ENCODE measurements around the gene RUBCNL. TPM values are rescaled to one million over a fixed set of nuclear protein-coding genes. Genes with fewer than 3 reads are reported as not detected.
"Not testable (repeated sequence)": the region's sequence is repeated elsewhere in the genome, so short reads cannot be mapped to it uniquely, and the experiment has no call there.

RUBCNL gene, protein sequence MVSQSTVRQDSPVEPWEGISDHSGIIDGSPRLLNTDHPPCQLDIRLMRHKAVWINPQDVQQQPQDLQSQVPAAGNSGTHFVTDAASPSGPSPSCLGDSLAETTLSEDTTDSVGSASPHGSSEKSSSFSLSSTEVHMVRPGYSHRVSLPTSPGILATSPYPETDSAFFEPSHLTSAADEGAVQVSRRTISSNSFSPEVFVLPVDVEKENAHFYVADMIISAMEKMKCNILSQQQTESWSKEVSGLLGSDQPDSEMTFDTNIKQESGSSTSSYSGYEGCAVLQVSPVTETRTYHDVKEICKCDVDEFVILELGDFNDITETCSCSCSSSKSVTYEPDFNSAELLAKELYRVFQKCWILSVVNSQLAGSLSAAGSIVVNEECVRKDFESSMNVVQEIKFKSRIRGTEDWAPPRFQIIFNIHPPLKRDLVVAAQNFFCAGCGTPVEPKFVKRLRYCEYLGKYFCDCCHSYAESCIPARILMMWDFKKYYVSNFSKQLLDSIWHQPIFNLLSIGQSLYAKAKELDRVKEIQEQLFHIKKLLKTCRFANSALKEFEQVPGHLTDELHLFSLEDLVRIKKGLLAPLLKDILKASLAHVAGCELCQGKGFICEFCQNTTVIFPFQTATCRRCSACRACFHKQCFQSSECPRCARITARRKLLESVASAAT
- 1 to 10 TPM in 2 of 5 experiments, under 1 TPM in 3; 0.24 to 5.5 (median 0.56) TPM for total RNA-seq
- polyA plus RNA-seq: under 1 TPM; 0.04 to 0.16 TPM
- not detected for total RNA-seq

DNA sequence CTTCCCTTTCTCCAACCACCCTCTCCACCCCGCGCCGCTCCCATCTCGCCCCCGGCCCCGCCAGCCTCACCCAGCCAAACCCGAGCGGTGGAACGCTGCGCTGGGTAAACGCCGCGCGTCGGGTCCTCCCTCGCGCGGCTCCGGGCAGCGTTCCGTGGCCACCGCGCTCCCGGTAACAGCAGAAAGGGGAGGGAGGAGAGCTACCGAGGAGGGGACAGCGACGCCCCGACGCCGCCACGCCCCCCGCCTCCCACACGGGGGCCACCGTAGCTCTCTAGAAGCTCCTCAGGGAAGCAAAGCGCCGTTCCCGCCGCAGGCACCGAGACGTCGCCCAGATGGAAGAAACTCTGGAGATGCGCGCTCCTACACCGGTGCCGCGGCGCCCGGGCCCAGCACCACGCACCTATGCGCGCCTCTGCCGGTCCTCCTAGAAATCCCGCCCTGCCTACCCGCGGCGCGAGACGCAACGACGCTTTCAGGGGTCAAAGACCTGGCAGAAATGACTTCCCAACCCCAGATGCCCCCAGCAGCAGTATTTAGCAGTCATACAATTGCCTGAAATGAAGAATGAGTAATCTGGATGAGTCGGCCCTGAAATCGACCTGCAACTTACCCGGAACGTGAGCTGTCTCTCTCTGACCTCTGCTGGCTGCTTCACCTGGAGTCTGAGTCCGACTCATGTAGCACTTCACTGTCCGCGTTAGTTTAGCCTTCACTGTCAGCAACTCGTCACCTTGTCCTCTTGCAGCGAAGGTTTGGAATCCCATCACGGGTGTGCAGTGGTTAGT, at the start of gene RUBCNL:
Gene RUBCNL, minus strand, starts transcription at position 189 of the 788 bp plus-strand sequence. CDS start 14,777 bp downstream, outside the sequence.
- peak in 7 of 9 donors; percentile 9 to 62 (median 16) for DNase-seq
- CTCF ChIA-PET: no interaction called here
- Histone ChIP-seq H3K27me3 (ENCODE audit: control insufficient read depth in 2 of 2, insufficient read depth in 2 of 2, low read length in 2 of 2) (peaks cover 0 to 4% of the 10 kb centered on the region in 2 donors), H3K9me3 (ENCODE audit: control insufficient read depth in 2 of 3, low read length in 3 of 3) (no peaks in the 10 kb centered on the region), H3K36me3 (ENCODE audit: control insufficient read depth in 2 of 3, insufficient read depth in 3 of 3, low read length in 3 of 3) (no peaks in the 10 kb centered on the region), H3K4me1 (ENCODE audit: control insufficient read depth in 2 of 2, insufficient read depth in 2 of 2, low read length in 2 of 2) (peaks cover 4 to 20% of the 10 kb centered on the region in 2 donors), H3K27ac (ENCODE audit: low read depth, low read length) (no peak within 1 kb of the TSS), H3K4me3 (ENCODE audit: low read length) (peak within 1 kb of the TSS; percentile 28)
- peak; percentile 63 for ATAC-seq
- POLR2A ChIA-PET: no interaction called here
- H3K4me3 Mint-ChIP-seq: peak within 1 kb of the TSS; percentile 84 to 92 (median 88)
- peaks cover 29 to 39% (median 38%) of the 10 kb centered on the region in 5 donors for H3K27me3 Mint-ChIP-seq
- H3K36me3 Mint-ChIP-seq: peaks cover 0 to 2% (median 0%) of the 10 kb centered on the region in 5 donors
- H3K9me3 Mint-ChIP-seq: peaks cover 0 to 1% (median 0%) of the 10 kb centered on the region in 11 donors
- H3K4me1 Mint-ChIP-seq: peaks cover 15 to 29% (median 27%) of the 10 kb centered on the region in 7 donors
- intact Hi-C loops (cut with micrococcal nuclease): no loop called here
- H3K27ac Mint-ChIP-seq: peak within 1 kb of the TSS in 1 of 9 donors; percentile 50

DNA sequence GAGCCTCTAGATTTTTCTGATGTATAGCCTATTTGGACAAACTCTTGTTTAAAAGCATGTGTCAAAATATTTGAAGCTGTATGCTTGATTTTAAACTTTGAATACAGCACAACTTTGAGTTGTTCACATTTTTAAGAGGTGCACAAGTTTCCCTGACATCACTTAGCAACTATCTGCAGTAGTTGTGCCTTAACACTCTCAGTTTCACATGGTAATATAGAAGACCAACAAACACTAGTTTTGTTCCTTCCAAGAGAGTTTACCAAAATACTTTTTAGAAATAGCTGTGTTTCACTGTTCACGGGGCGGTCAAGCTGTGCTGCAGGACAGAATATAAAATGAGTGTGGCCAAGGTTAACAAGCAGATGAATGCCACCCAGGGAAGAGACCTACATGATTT, 42.5 kb upstream of the RUBCNL start:
- H3K4me3 Mint-ChIP-seq; H3K36me3 ChIP-seq (ENCODE audit: control insufficient read depth in 2 of 3, insufficient read depth in 3 of 3, low read length in 3 of 3); H3K9me3 ChIP-seq (ENCODE audit: control insufficient read depth in 2 of 3, low read length in 3 of 3); DNase-seq; H3K27ac ChIP-seq (ENCODE audit: low read depth, low read length); H3K4me1 ChIP-seq (ENCODE audit: control insufficient read depth in 2 of 2, insufficient read depth in 2 of 2, low read length in 2 of 2); ATAC-seq; H3K4me3 ChIP-seq (ENCODE audit: low read length); H3K27me3 ChIP-seq (ENCODE audit: control insufficient read depth in 2 of 2, insufficient read depth in 2 of 2, low read length in 2 of 2); H3K9me3 Mint-ChIP-seq; CTCF ChIA-PET; H3K4me1 Mint-ChIP-seq; H3K36me3 Mint-ChIP-seq; H3K27ac Mint-ChIP-seq; intact Hi-C loops (cut with micrococcal nuclease); POLR2A ChIA-PET: not testable (repeated sequence)
- peaks cover 0 to 11% (median 5%) of the 10 kb centered on the region in 5 donors for H3K27me3 Mint-ChIP-seq

DNA sequence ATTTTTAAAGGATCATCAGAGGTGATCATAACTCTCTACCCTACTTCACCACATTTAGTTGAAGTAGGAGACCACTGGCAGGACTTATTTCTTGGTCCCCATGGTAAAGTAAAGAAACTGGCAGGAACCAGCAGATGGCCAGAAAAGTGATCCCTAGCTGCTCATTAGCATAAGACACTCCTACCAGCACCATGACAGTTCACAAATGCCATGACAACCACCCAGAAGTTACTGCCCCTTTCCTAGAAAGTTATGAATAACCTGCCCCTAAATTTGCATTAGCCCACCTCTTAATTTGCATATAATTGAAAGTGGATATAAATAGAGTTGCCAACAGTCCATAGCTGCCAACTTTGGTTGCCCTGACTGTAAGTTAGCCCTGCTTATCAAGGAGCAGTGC, 18.4 kb upstream of the RUBCNL start:
- Histone ChIP-seq H3K4me3 (ENCODE audit: low read length) (no peak overlapping the region), H3K9me3 (ENCODE audit: control insufficient read depth in 2 of 3, low read length in 3 of 3) (no peaks in the 10 kb centered on the region), H3K27me3 (ENCODE audit: control insufficient read depth in 2 of 2, insufficient read depth in 2 of 2, low read length in 2 of 2) (no peaks in the 10 kb centered on the region), H3K36me3 (ENCODE audit: control insufficient read depth in 2 of 3, insufficient read depth in 3 of 3, low read length in 3 of 3) (no peaks in the 10 kb centered on the region), H3K4me1 (ENCODE audit: control insufficient read depth in 2 of 2, insufficient read depth in 2 of 2, low read length in 2 of 2) (peaks cover 0 to 6% of the 10 kb centered on the region in 2 donors), H3K27ac (ENCODE audit: low read depth, low read length) (no peak overlapping the region)
- Mint-ChIP-seq H3K27ac (no peak overlapping the region), H3K9me3 (peaks cover 0 to 4% (median 0%) of the 10 kb centered on the region in 11 donors), H3K4me1 (peaks cover 9 to 18% (median 12%) of the 10 kb centered on the region in 7 donors), H3K27me3 (peaks cover 2 to 6% (median 3%) of the 10 kb centered on the region in 5 donors), H3K4me3 (no peak overlapping the region), H3K36me3 (peaks cover 0 to 6% (median 0%) of the 10 kb centered on the region in 5 donors)
- ChIA-PET CTCF (no interaction called here), POLR2A (no interaction called here)
- intact Hi-C loops (cut with micrococcal nuclease): no loop called here
- ATAC-seq (peak; percentile 46), DNase-seq (no peak)

DNA sequence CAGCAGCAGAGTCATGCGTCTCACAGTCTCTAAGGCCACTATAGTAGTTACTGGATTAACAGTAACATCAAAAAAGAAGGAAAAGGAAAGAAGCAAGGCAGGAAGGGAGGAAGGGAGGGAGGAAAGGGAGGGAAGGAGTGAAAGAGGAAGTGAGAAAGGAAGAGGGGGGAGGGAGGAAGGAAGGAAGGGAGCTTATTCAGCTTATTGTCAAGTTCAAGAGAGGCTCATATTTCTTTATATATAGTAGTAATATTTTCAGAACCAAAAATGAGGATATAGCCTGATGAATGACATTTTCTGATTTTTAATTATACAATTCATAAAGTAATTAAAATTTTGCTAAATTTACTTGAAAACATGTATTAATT, 17.7 kb upstream of the RUBCNL start:
- Histone ChIP-seq H3K36me3 (ENCODE audit: control insufficient read depth in 2 of 3, insufficient read depth in 3 of 3, low read length in 3 of 3) (no peaks in the 10 kb centered on the region), H3K27ac (ENCODE audit: low read depth, low read length) (no peak overlapping the region), H3K27me3 (ENCODE audit: control insufficient read depth in 2 of 2, insufficient read depth in 2 of 2, low read length in 2 of 2) (no peaks in the 10 kb centered on the region), H3K4me1 (ENCODE audit: control insufficient read depth in 2 of 2, insufficient read depth in 2 of 2, low read length in 2 of 2) (peaks cover 0 to 6% of the 10 kb centered on the region in 2 donors), H3K4me3 (ENCODE audit: low read length) (no peak overlapping the region), H3K9me3 (ENCODE audit: control insufficient read depth in 2 of 3, low read length in 3 of 3) (no peaks in the 10 kb centered on the region)
- peak overlapping the region in 1 of 10 donors; percentile 8 for H3K4me3 Mint-ChIP-seq
- H3K27me3 Mint-ChIP-seq: peaks cover 0 to 4% (median 0%) of the 10 kb centered on the region in 5 donors
- H3K9me3 Mint-ChIP-seq: peaks cover 0 to 4% (median 0%) of the 10 kb centered on the region in 11 donors
- H3K36me3 Mint-ChIP-seq: peaks cover 0 to 6% (median 0%) of the 10 kb centered on the region in 5 donors
- peaks cover 9 to 18% (median 12%) of the 10 kb centered on the region in 7 donors for H3K4me1 Mint-ChIP-seq
- no peak for ATAC-seq
- ChIA-PET CTCF (no interaction called here), POLR2A (no interaction called here)
- peak overlapping the region in 4 of 9 donors; percentile 3 to 70 (median 10) for H3K27ac Mint-ChIP-seq
- intact Hi-C loops (cut with micrococcal nuclease): no loop called here
- no peak for DNase-seq

DNA sequence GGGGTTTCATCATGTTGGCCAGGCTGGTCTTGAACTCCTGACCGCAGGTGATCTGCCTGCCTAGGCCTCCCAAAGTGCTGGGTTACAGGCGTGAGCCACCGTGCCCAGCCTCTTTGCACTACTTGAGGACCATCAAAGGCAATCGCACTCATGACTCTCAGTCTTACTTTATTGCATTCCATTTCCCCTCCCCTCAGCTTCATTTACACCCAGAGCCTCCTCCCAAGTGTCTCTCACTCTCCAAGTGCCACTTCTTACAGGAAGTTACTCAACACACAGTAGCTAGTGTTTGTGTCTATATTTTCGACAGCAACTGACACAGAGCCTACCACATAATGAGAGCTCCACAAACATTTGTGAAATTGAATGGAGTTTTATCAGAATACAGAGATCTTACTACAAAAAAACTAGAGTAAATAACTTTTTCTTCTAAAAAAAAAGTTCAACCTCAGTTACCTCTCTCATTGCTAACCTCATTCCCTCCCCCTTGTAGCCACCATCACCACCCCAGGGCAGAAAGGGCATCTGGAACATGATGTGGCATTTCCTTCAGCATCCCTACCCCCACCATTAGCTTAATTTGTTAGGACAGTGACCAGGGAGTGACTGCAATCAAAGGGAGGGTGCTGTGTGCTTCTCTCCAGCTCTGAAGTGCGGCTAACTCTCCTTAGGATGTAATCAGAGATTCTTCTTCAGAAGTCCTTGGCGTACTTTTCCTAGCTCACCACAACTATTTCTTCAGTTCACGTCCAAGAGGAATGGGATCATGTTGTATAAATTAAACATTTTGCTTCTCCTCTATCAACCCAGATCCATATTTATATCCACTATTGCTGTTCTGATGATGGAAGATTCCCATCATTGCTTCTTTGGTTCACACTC, 17.0 kb upstream of the RUBCNL start:
- Histone ChIP-seq H3K9me3 (ENCODE audit: control insufficient read depth in 2 of 3, low read length in 3 of 3) (no peaks in the 10 kb centered on the region), H3K36me3 (ENCODE audit: control insufficient read depth in 2 of 3, insufficient read depth in 3 of 3, low read length in 3 of 3) (no peaks in the 10 kb centered on the region), H3K27ac (ENCODE audit: low read depth, low read length) (no peak overlapping the region), H3K27me3 (ENCODE audit: control insufficient read depth in 2 of 2, insufficient read depth in 2 of 2, low read length in 2 of 2) (no peaks in the 10 kb centered on the region), H3K4me1 (ENCODE audit: control insufficient read depth in 2 of 2, insufficient read depth in 2 of 2, low read length in 2 of 2) (peaks cover 0 to 6% of the 10 kb centered on the region in 2 donors), H3K4me3 (ENCODE audit: low read length) (no peak overlapping the region)
- peaks cover 0 to 4% (median 0%) of the 10 kb centered on the region in 11 donors for H3K9me3 Mint-ChIP-seq
- DNase-seq (peak in 1 of 9 donors; percentile 2), ATAC-seq (peak; percentile 86)
- ChIA-PET CTCF (no interaction called here), POLR2A (no interaction called here)
- peak overlapping the region in 6 of 9 donors; percentile 5 to 70 (median 42) for H3K27ac Mint-ChIP-seq
- peaks cover 0 to 6% (median 0%) of the 10 kb centered on the region in 5 donors for H3K36me3 Mint-ChIP-seq
- peaks cover 9 to 18% (median 12%) of the 10 kb centered on the region in 7 donors for H3K4me1 Mint-ChIP-seq
- intact Hi-C loops (cut with micrococcal nuclease): no loop called here
- H3K4me3 Mint-ChIP-seq: peak overlapping the region in 1 of 10 donors; percentile 8
- peaks cover 0 to 4% (median 0%) of the 10 kb centered on the region in 5 donors for H3K27me3 Mint-ChIP-seq

All from naive thymus-derived CD4-positive, alpha-beta T cell (primary cell).